K562 (cell line): ENCODE data around the gene SMIM10L2A. TPM values are rescaled to one million over a fixed set of nuclear protein-coding genes. Genes with fewer than 3 reads are reported as not detected.

Source experiments
- BRF1 ChIP-seq: IDR thresholded peaks from 3 replicates; pipeline ENCODE4 v1.6.1; 2011; ENCODE audit warnings: borderline replicate concordance, mild to moderate bottlenecking; ENCODE audit not compliant: insufficient read length; ENCODE audit errors: extremely low read depth
- CCNT2 ChIP-seq: IDR thresholded peaks from 2 replicates; pipeline ENCODE4 v1.6.1; 2011; ENCODE audit warnings: borderline replicate concordance, low read depth, mild to moderate bottlenecking, moderate library complexity, mixed read lengths, low read length; ENCODE audit not compliant: insufficient read length; ENCODE audit errors: extremely low read depth
- CREB5 ChIP-seq: fragments of 250-450 bp; sonication (Bioruptor Pico); IDR thresholded peaks from 2 replicates; pipeline ENCODE4 v1.5.0; 2020; ENCODE audit warnings: mild to moderate bottlenecking
- DEAF1 ChIP-seq: fragments of 450-650 bp; formaldehyde crosslinking; IDR thresholded peaks from 2 replicates; pipeline ENCODE4 v1.4.0; 2020; ENCODE audit warnings: mild to moderate bottlenecking, moderate library complexity
- FOXO4 ChIP-seq: fragments of 450-650 bp; formaldehyde crosslinking; IDR thresholded peaks from 2 replicates; pipeline ENCODE4 v1.4.0; 2020; ENCODE audit warnings: mild to moderate bottlenecking, moderate library complexity
- KDM2B ChIP-seq: fragments of 250-450 bp; sonication (Bioruptor Pico); IDR thresholded peaks from 2 replicates; pipeline ENCODE4 v1.8.0; 2021; ENCODE audit warnings: mild to moderate bottlenecking, moderate library complexity
- MAZ ChIP-seq, 2 experiments: fragments of 450-650 bp in 1 of 2; sonication (generic) in 1 of 2; formaldehyde crosslinking; IDR thresholded peaks in 1 of 2; conservative IDR thresholded peaks in 1 of 2; 2 replicates each; pipeline versions ENCODE4 v1.4.0 to v1.5.0; 2020; ENCODE audit warnings: mild to moderate bottlenecking in 1 of 2, missing genetic modification reagents in 1 of 2
- MEF2A ChIP-seq: IDR thresholded peaks from 2 replicates; pipeline ENCODE4 v1.6.1; 2011; ENCODE audit warnings: low read depth, mild to moderate bottlenecking, low read length, moderate library complexity; ENCODE audit not compliant: control insufficient read depth
- SMAD4 ChIP-seq: fragments of 250-450 bp; sonication (Bioruptor Pico); conservative IDR thresholded peaks from 2 replicates; pipeline ENCODE4 v1.8.0; 2021; ENCODE audit warnings: inconsistent platforms, mild to moderate bottlenecking, moderate library complexity
- VEZF1 ChIP-seq: fragments of 200-800 bp; sonication (Bioruptor generic); IDR thresholded peaks from 2 replicates; pipeline ENCODE4 v1.6.1; 2017; ENCODE audit warnings: missing genetic modification characterization, missing compliant biosample characterization
- ZHX1 ChIP-seq: fragments of 150-350 bp; conservative IDR thresholded peaks from 2 replicates; pipeline ENCODE4 v1.6.1; 2014; ENCODE audit warnings: low read length
- ZNF263 ChIP-seq: sonication (generic); formaldehyde crosslinking; IDR thresholded peaks from 2 replicates; pipeline ENCODE4 v1.8.0; 2022; ENCODE audit warnings: mild to moderate bottlenecking, missing genetic modification reagents, borderline replicate concordance
- ZNF639 ChIP-seq, 2 experiments: fragments of 200-800 bp in 1 of 2; sonication (Bioruptor generic) in 1 of 2; sonication (generic) in 1 of 2; formaldehyde crosslinking in 1 of 2; IDR thresholded peaks in 1 of 2; conservative IDR thresholded peaks in 1 of 2; 2 replicates each; pipeline versions ENCODE4 v1.5.0 to v1.6.1; 2016 to 2020; ENCODE audit warnings: missing compliant biosample characterization in 1 of 2, missing genetic modification characterization in 1 of 2, missing genetic modification reagents in 1 of 2
- polyA plus RNA-seq, 8 experiments: library from polyadenylated mRNA; depleted of rRNA in 4 of 8; stranded (reverse) in 5 of 8; unstranded in 3 of 8; fragments of >200 nt; fragmentation: Nextera tagmentation in 2 of 8; fragmentation: Illumina TruSeq in 1 of 8; extraction: Ambion mirVana in 2 of 8; extraction: Trizol in 1 of 8; gene quantifications; 2 replicates each; pipeline versions ENCODE4 v1.2.1 to v1.2.3, GENCODE V29; 2011 to 2014; ENCODE audit warnings: inconsistent platforms in 1 of 8, missing spikeins in 1 of 8
- total RNA-seq, 7 experiments: library from RNA; depleted of rRNA in 6 of 7; stranded (reverse); fragments of >200 nt in 6 of 7; fragmentation: Illumina TruSeq in 2 of 7; extraction: Trizol in 2 of 7; gene quantifications; 2 replicates each; pipeline versions ENCODE4 v1.2.1 to v1.2.3, GENCODE V29; 2011 to 2021; ENCODE audit warnings: low replicate concordance in 1 of 7

The SMIM10L2A gene
- total and polyA plus RNA-seq, 9 of the 15 experiments (the other 6 are each of a cell fraction or from before 2014, with no cell fraction given): 0.03 to 0.14 (median 0.09) TPM; not detected in 2

- TF ChIP-seq ZHX1 (no peak), CCNT2 (peak; percentile 9), KDM2B (no peak), SMAD4 (peak; percentile 29; the same call in 1 of the 2 replicates), BRF1 (no peak), MEF2A (no peak), ZNF263 (no peak), DEAF1 (CRISPR knock-in tag) (no peak), MAZ (CRISPR knock-in tag; conservative IDR thresholded peaks at IDR 0.05 in 1 of 2, IDR thresholded peaks at IDR 0.05 in 1 of 2) (0 out of 4 replicates have a peak, but pooled peaks of 1 of the 2 experiments have one; percentile 11), CREB5 (no peak), ZNF639 (CRISPR knock-in tag; conservative IDR thresholded peaks at IDR 0.05 in 1 of 2, IDR thresholded peaks at IDR 0.05 in 1 of 2) (0 out of 4 replicates have a peak, but pooled peaks of 1 of the 2 experiments have one; percentile 22), FOXO4 (CRISPR knock-in tag) (no peak), VEZF1 (CRISPR knock-in tag) (peak; percentile 38)
These were observed at the start of gene SMIM10L2A (continued) for GRCh38 chrX:135421932-135422809.
